PFSK-1 (cell line): ENCODE results near the gene METTL26.

Experiments
- FOXP2 ChIP-seq: optimal IDR thresholded peaks from 2 replicates; pipeline ENCODE3; 2011; ENCODE audit warnings: borderline replicate concordance, control low read depth, inconsistent platforms; ENCODE audit not compliant: insufficient read depth; ENCODE audit errors: extremely low read length, extremely low read depth
- POLR2AphosphoS5 ChIP-seq: IDR thresholded peaks from 2 replicates; pipeline ENCODE4 v1.6.1; 2012; ENCODE audit warnings: low read depth, mild to moderate bottlenecking, control low read depth, low read length, moderate library complexity
- REST ChIP-seq, 2 experiments: IDR thresholded peaks; 2 replicates each; pipeline versions ENCODE4 v1.6.1 to v1.8.0; 2011 to 2012; ENCODE audit warnings: low read depth in 2 of 2, low read length in 2 of 2, control low read depth in 1 of 2, inconsistent platforms in 1 of 2, mild to moderate bottlenecking in 1 of 2, moderate library complexity in 1 of 2; ENCODE audit not compliant: insufficient read depth in 1 of 2
- SIN3A ChIP-seq: IDR thresholded peaks from 2 replicates; pipeline ENCODE4 v1.6.1; 2012; ENCODE audit warnings: mild to moderate bottlenecking, low read length, moderate library complexity, borderline replicate concordance; ENCODE audit not compliant: insufficient read depth
- TAF1 ChIP-seq: IDR thresholded peaks from 2 replicates; pipeline ENCODE4 v1.6.1; 2012; ENCODE audit warnings: low read length, control low read depth, borderline replicate concordance; ENCODE audit not compliant: insufficient read depth

Gene METTL26

GRCh38 chr16:586047-586644, 50.0 kb downstream of the METTL26 start:
- TF ChIP-seq TAF1 (no peak), SIN3A (no peak), REST (IDR thresholded peaks at IDR 0.05; ENCODE audit: insufficient read depth in 1 of 2, low read depth in 2 of 2, low read length in 2 of 2) (no peak), FOXP2 (no peak), POLR2AphosphoS5 (no peak)

GRCh38 chr16:585351-585750, 50.8 kb downstream of the METTL26 start:
- TF ChIP-seq FOXP2 (no peak), TAF1 (no peak), SIN3A (no peak), POLR2AphosphoS5 (no peak), REST (IDR thresholded peaks at IDR 0.05; ENCODE audit: insufficient read depth in 1 of 2, low read depth in 2 of 2, low read length in 2 of 2) (no peak)
